Lower leg skin (tissue), 3 donors: ENCODE results near the gene MAPK8IP3.

Experiments used
- CTCF ChIP-seq, 3 donors: fragments of 450-650 bp; IDR thresholded peaks; one replicate each; pipeline ENCODE4 v1.5.1; 2016; ENCODE audit warnings: antibody characterized with exemption in 3 of 3, mild to moderate bottlenecking in 3 of 3, moderate library complexity in 2 of 3
- POLR2A ChIP-seq, 2 donors: fragments of 450-650 bp; IDR thresholded peaks; one replicate each; pipeline ENCODE4 v1.6.1; 2016 to 2017; ENCODE audit warnings: antibody characterized with exemption in 2 of 2, mild to moderate bottlenecking in 1 of 2, moderate library complexity in 1 of 2

GRCh38 chr16:1765826-1766225, 59.8 kb downstream of the MAPK8IP3 start:
- TF ChIP-seq POLR2A (IDR thresholded peaks at IDR 0.05) (no peak), CTCF (IDR thresholded peaks at IDR 0.05) (no peak)
